Measurements from ENCODE around the gene LY6G5C.

Gene LY6G5C

DNA sequence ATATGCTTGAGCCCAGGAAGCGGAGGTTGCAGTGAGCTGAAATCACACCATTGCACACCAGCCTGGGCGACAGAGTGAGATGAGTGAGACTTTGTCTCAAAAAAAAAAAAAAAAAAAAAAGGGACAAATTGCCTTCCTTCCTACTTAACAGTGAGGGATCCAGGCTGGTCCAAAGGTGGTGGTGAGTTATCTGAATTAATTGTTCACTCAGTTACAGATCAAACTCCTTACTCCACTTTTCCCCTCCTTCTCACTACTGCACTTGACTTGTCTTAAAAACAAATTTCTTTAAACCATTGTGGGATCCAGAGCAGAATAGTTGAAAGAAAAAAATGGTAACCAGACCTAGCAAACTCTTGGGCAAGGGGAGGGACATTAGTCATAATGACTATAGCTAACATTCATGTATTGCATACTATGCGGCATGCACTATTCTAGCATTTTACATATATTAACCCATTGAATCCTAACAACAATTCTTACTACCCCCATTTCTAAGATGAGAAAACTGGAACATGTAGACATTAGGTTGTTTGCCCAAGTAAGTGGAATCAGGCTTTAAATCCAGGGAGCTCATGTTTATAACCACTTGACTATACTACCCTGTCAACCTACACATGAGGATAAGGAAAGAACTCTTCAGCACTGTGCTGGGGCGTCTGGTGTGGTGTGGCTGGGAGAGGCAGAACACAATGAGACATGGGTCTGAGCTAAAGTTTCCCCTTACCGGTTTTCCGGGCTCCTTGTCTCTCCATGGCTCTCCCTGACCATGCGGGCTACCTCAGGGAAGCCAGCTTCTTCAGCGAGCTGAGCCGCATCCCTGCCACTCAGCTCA lies 17.5 kb downstream of the LY6G5C start:
- no peak for DNase-seq (ENCODE audit: low read depth in 2 of 2)

DNA sequence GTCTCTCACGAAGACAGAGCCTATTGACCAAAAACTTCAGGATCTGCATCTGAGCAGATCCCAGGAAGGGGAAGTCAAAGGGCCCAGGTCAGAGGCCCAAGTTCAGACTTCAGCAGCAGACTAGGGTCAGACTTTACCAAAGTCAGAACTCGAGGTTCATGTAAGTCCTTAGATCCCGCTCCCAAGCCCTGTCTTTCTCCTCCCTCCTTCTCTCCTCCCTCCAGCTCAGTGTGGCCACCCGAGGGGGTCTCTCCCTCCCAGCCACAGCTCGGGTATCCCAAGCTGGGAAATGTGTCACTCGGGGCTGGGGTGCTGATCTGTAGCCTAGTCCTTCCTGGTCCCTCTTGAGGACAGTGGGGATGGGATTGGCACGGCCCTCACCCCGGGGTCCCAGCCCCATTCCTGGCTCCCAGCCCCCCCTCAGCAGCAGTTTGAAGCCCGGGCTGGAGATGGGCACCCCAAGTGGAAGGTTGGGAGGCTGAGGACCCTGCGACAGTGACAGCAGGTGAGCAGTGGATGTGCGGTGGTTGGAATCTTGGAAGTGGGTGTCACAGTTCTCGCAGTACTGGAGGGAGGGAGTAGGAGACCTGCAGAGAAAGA lies 18.6 kb downstream of the LY6G5C start:
- no peak for DNase-seq (ENCODE audit: low read depth in 2 of 2)

DNA sequence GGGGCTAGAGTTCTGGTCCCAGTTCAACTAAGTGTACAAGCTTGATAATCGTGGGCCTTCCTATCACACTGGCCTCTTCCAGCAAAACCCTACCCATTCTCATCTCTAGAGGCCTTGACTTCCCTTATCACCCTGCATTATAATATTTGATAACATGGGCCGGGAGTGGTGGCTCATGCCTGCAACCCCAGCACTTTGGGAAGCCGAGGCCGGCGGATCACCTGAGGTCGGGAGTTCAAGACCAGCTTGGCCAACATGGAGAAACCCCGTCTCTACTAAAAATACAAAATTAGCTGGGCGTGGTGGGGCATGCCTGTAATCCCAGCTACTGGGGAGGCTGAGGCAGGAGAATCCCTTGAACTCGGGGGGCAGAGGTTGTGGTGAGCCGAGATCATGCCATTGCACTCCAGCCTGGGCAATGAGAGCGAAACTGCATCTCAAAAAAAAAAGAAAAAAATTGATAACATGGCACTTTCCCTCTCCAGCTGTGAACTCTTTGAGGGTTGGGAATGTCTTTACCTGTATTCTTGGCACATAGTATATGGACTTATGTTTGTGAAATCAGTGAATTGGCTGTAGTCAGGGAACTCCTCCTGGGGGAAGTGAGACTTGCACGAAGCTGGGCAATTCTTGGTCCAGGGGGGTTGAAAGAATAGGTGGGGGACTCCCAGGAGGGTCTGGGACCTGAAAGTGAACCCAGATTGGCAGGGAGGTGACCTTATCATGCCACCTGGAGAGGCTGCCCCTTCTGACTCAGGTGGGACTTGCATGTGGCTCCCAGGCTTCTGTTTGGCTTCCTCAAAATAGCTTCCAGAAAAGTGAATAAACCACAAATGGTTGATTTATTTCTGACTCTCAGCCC lies 19.4 kb downstream of the LY6G5C start:
- no peak for DNase-seq (ENCODE audit: low read depth in 2 of 2)

- DNase-seq (ENCODE audit: low read depth in 2 of 2) = peak; percentile 37 to 42
Observed at GRCh38 chr6:31660381-31661261, 20.2 kb downstream of the LY6G5C start, which contains the start of gene C6orf47. Gene C6orf47 (minus strand): TSS chr6:31660778. CDS start chr6:31659947, 831 bp downstream.

DNA sequence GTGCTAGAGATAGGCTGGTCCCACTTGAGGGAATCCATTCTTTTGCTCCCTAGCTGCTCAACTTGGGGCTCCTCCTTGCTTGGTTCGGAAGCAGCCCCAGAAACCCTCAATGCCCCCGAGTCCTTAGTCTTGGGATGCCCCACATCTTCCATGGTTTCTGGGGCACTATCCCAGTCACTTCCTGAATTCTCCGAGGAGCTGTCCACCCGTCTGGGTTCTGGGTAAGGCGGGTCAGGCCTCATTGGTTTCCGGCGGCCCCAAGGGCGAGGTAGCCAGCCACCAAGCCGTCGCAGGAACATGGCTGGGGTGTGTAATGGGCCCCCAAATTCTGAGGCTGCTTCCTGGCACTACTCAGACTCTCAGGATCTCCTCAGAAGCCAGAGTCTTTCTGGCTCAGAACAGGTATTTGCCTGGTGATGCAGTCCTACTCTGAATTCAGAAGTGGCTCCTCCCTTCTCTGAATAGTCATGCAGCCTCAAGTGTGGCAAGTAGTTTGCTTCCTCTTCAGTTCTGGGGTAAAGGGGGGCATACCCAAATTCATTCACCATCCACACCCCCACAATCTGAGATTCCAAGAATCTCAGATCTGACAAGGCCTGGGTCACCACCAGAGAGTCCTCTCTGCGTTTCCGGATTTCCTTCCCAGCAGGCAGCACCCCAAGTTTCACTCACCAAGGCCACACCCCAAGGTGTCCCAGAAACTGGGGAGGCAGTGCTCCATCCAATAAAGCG lies 21.1 kb downstream of the LY6G5C start:
- no peak for DNase-seq (ENCODE audit: low read depth in 2 of 2)

DNA sequence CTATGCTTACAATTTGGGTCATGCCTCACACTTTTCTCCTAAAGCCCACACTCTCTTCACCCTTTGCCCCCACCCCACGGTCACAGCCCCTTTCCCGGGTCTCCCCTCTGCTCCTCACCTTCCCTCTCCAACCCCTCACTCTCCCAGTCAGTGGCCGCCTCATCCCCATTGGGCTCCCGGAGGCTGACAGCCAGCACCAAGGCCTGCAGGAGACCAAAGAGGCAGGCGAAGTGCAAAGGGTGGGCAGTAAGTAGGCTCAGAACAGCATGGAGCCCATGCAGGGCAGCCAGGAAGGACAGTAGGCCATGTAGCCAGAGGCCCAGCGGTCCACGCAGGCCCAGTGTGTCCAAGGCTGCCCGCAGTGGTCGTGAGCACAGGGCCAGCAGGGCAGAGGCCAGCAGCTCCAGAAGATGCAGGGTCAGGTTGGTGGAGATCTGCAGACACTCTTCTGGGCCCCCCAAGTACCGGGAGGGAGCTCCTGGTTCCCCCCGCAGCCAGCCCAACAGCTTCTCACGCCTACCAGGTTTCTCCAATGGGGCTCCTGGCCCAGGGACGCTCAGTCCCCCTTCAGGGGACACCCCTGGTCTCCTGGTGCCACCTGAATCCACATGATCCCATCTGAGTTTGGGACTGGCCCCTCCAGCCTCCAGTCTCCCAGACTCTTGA lies 21.8 kb downstream of the LY6G5C start:
- DNase-seq (ENCODE audit: low read depth in 2 of 2) = no peak

DNA sequence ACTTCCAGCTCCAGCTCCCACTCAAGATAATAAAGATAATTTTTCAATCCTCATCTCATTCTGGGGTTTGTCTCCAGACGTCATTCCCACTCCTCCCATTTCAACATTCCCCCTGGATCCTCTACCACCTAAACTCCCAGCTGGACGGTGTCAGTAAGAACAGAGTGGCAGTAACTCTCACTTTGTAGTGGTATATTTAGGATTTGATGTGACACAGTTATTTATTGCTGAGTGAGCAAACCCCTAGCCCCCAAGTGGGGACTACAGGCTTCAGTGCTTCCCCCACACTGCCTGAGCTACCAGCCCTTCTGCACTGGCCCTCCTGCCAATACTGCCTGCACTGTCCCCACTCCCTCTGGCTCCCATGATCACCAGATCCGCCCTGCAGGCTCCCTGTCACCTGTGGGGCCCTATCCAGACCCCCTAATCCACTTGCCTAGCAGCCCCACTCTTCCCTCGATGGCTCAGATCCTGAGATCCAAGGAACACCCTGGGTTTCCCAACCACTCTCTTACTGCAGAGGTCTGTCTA lies 22.6 kb downstream of the LY6G5C start:
- DNase-seq (ENCODE audit: low read depth in 2 of 2) = no peak

GRCh38 chr6:31657406-31658157 lies 23.3 kb downstream of the LY6G5C start:
- DNase-seq (ENCODE audit: low read depth in 2 of 2) = no peak

GRCh38 chr6:31655349-31656237 lies 25.3 kb downstream of the LY6G5C start, which contains the start of gene APOM:
Gene APOM (plus strand): TSS chr6:31655894. CDS start chr6:31655967, 73 bp downstream.
- no peak for DNase-seq (ENCODE audit: low read depth in 2 of 2)

- DNase-seq (ENCODE audit: low read depth in 2 of 2) = no peak
Observed at GRCh38 chr6:31654574-31655348, 26.1 kb downstream of the LY6G5C start.

GRCh38 chr6:31652925-31653724 lies 27.7 kb downstream of the LY6G5C start:
- DNase-seq (ENCODE audit: low read depth in 2 of 2) = no peak

DNA sequence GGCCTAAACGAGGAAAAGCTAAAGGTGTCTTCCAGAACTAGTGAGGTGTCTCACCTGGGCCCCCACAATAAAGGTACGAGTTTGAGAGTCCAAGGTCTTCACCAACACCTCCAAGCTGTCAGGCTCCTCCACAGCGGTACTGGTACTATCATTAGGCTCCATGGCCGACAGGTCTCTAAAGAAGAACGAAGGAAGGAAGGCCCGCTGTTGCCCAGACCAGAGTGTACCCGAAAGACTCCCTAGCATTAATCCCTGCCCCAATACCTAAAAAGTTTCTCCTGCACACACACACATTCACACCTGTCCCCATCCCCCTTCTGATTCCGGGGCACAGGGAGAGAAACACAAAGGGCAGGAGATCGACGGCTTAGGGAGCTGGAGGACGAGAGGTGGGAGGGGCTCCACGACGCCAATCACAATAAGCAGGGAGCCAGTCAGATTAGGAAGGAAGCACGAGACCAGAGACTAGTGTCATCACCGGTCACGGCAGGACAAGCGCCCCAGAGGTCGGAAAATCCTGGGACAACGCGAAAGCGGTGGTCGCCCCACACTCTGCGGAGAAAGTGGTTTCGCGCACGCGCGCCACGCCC lies 29.2 kb downstream of the LY6G5C start:
- DNase-seq (ENCODE audit: low read depth in 2 of 2) = no peak

GRCh38 chr6:31645325-31645724 lies 35.5 kb downstream of the LY6G5C start:
- DNase-seq (ENCODE audit: low read depth in 2 of 2) = no peak

DNA sequence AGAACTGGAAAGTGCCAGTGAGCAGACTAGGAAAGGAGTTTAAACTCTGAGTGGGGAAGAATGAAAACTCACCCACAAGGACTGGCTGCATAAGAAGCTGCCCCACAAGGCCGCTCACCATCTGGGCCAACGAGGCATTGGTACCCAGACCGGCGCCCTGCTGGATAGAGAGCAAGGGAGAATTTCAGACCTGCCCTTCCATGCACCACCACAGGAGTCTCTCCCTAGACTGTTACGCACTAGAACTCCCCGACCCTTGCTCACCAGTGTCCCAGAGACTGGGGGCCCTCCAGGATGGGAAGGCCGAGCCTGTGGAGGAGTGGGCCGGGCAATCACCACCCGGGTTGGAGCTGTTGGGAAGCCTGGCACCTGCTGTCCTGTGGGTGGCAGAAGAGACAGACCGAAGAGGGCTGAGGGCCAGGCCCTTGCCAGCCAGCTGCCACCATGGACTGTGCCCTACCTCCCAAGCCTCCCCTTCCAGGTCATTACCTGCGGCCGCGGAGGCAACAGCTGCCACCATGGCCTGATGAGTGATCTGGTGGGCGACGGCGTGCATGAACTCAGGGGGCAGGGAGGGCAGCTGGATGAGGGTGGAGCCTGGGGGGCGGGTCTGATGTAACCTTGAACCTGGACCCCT lies 36.9 kb downstream of the LY6G5C start:
- DNase-seq (ENCODE audit: low read depth in 2 of 2) = no peak

DNA sequence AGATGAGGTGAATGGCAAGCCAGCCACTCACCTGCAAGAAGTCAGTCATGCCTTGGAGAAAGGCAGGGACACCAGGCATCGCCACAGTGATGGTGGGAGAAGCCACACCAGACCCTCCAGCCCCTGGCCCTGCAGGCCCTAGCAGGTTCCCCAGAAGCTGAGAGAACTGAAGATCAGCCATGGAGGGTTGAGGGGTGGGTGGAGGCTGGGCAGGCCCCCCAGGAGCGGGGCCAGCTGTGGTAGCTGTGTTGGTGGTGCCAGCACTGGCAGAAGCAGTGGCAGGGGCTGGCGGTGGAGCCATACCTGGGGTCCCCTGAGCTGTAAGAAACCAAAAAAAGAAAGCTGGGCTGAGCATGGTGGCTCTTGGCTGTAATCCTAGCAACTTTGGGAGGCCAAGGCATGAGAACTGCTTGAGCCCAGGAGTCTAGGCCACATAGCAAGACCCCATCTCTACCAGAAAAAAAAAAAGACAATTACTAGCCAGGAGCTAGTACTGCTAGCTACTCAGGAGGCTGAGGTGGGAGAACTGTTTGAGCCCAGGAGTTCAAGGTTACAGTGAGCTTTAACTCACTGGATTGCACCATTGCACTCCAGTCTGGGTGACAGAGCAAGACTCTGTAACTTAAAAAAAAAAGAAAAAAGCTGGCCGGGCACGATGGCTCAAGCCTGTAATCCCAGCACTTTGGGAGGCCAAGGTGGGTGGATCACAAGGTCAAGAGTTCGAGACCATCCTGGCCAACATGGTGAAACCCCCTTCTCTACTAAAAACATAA lies 37.9 kb downstream of the LY6G5C start:
- DNase-seq (ENCODE audit: low read depth in 2 of 2) = no peak
